ENCODE measurements around the gene FDX2. TPM values are rescaled to one million over a fixed set of nuclear protein-coding genes. Genes with fewer than 3 reads are reported as not detected.

Gene FDX2
- total RNA-seq, 3 donors from 2014 or later (not counting 1 experiment from before 2014, with no cell fraction given) = 1.7 to 4.1 (median 4.0) TPM

DNA sequence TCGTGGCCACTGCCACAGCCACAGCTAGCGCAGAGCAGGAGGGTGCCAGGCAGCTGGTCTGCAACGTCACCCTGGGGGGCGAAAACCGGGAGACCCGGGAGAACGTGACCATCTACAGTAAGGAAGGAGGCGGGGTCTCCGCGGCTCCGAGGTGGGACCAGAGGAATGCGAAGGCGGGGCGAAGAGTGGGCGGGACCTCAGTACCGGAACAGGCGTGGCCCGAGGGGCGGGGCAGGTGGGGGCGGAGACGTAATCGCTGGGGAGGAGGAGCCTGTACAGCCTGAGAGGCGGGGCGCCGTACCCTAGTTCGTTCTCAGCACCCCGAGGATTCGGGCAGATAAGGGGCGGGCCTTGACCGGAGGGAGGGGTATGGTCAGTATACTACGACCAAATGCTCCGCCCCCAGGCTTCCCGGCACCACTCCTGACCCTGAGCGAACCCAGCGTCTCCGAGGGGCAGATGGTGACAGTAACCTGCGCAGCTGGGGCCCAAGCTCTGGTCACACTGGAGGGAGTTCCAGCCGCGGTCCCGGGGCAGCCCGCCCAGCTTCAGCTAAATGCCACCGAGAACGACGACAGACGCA lies 23.5 kb downstream of the FDX2 start:
- Histone ChIP-seq H3K27me3 (ENCODE audit: control insufficient read depth, insufficient read depth, low read length) (peaks cover 63% of the 10 kb centered on the region), H3K4me3 (ENCODE audit: low read length) (peak overlapping the region; percentile 15), H3K9me3 (ENCODE audit: control insufficient read depth, insufficient read depth, low read length) (no peaks in the 10 kb centered on the region), H3K4me1 (ENCODE audit: control insufficient read depth, insufficient read depth, low read length) (peaks cover 90% of the 10 kb centered on the region), H3K36me3 (ENCODE audit: control insufficient read depth, insufficient read depth, low read length) (no peaks in the 10 kb centered on the region), H3K27ac (ENCODE audit: low read length) (no peak overlapping the region)
- H3K27ac Mint-ChIP-seq = peak overlapping the region; percentile 63 to 71
- H3K36me3 Mint-ChIP-seq = no peaks in the 10 kb centered on the region
- ATAC-seq (peak; percentile 52 to 70 (median 59)), DNase-seq (peak; percentile 75 to 77)
- intact Hi-C loops (cut with micrococcal nuclease) = loop anchor here (5.0 kb wide), 1 partner anchor 220 kb away; no protein-coding TSS in a partner anchor
- H3K27me3 Mint-ChIP-seq (ENCODE audit: low read depth in 2 of 2) = peaks cover 7 to 40% of the 10 kb centered on the region in 2 donors
- no peak for TF ChIP-seq CTCF (IDR thresholded peaks at IDR 0.05)
- 3% methylated on average over 45 of the region's 45 CpGs for WGBS (ENCODE audit: insufficient coverage)
- peak overlapping the region; percentile 86 for H3K4me3 Mint-ChIP-seq
- peaks cover 49 to 68% of the 10 kb centered on the region in 2 donors for H3K4me1 Mint-ChIP-seq
- H3K9me3 Mint-ChIP-seq = no peaks in the 10 kb centered on the region

DNA sequence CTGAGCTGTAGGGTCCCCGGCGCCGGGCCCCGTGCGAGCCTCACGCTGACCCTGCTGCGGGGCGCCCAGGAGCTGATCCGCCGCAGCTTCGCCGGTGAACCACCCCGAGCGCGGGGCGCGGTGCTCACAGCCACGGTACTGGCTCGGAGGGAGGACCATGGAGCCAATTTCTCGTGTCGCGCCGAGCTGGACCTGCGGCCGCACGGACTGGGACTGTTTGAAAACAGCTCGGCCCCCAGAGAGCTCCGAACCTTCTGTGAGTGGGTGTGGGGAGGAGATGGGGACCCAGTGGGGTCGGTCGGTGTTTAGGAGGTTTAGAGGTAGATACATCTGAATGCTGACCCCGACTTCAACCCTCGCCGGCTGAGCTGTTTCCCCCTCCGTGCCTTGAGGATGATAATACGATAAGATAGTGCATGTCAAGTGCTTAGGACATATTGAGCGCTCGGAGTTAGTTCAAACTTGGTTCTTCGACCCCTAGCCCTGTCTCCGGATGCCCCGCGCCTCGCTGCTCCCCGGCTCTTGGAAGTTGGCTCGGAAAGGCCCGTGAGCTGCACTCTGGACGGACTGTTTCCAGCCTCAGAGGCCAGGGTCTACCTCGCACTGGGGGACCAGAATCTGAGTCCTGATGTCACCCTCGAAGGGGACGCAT lies 24.1 kb downstream of the FDX2 start:
- ATAC-seq = no peak

DNA sequence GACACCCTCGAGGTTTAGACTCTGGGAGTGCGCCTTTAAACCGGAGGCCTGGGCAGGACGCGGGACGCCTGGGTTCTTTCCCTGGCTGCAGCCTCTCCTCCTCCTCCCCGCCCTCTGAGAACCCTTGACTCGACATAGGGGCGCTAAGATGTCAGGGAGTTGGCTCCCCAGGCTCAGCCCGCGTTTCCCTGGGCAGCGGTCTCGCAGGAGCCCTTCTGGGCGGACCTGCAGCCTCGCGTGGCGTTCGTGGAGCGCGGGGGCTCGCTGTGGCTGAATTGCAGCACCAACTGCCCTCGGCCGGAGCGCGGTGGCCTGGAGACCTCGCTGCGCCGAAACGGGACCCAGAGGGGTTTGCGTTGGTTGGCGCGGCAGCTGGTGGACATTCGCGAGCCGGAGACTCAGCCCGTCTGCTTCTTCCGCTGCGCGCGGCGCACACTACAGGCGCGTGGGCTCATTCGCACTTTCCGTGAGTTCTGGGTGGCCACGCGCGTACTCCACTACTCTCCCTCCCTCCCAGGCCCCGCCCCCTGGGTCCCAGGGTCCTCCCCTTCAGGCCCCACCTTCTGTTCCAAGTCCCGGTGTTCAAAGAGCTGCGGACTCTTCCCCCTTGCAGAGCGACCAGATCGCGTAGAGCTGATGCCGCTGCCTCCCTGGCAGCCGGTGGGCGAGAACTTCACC lies 24.8 kb downstream of the FDX2 start:
- ATAC-seq (peak; percentile 17 to 31 (median 17)), DNase-seq (peak; percentile 43 to 74)
- WGBS (ENCODE audit: insufficient coverage) = under 1% methylated on average over 57 of the region's 57 CpGs
- intact Hi-C loops (cut with micrococcal nuclease) = loop anchor here (2.0 to 5.0 kb wide), 2 partner anchors 20 to 221 kb away; partner anchors contain the start of gene ICAM1
- H3K27me3 ChIP-seq (ENCODE audit: control insufficient read depth, insufficient read depth, low read length) = peaks cover 65% of the 10 kb centered on the region
- no peaks in the 10 kb centered on the region for H3K9me3 Mint-ChIP-seq
- H3K36me3 ChIP-seq (ENCODE audit: control insufficient read depth, insufficient read depth, low read length) = peaks cover 1% of the 10 kb centered on the region
- H3K27me3 Mint-ChIP-seq (ENCODE audit: low read depth in 2 of 2) = peaks cover 7 to 40% of the 10 kb centered on the region in 2 donors
- H3K4me1 Mint-ChIP-seq = peaks cover 49 to 79% of the 10 kb centered on the region in 2 donors
- no peak for TF ChIP-seq CTCF (IDR thresholded peaks at IDR 0.05)
- no peaks in the 10 kb centered on the region for H3K9me3 ChIP-seq (ENCODE audit: control insufficient read depth, insufficient read depth, low read length)
- peak overlapping the region; percentile 63 to 71 for H3K27ac Mint-ChIP-seq
- peaks cover 99% of the 10 kb centered on the region for H3K4me1 ChIP-seq (ENCODE audit: control insufficient read depth, insufficient read depth, low read length)
- H3K4me3 ChIP-seq (ENCODE audit: low read length) = peak overlapping the region; percentile 15
- peak overlapping the region; percentile 86 for H3K4me3 Mint-ChIP-seq
- no peak overlapping the region for H3K27ac ChIP-seq (ENCODE audit: low read length)
- no peaks in the 10 kb centered on the region for H3K36me3 Mint-ChIP-seq

More for the DNA sequence above, 24.1 kb downstream of the FDX2 start:
- H3K27ac ChIP-seq (ENCODE audit: low read length) = no peak overlapping the region
- peak overlapping the region; percentile 15 for H3K4me3 ChIP-seq (ENCODE audit: low read length)
- peaks cover 96% of the 10 kb centered on the region for H3K4me1 ChIP-seq (ENCODE audit: control insufficient read depth, insufficient read depth, low read length)
- peaks cover 49 to 74% of the 10 kb centered on the region in 2 donors for H3K4me1 Mint-ChIP-seq
- no peak for TF ChIP-seq CTCF (IDR thresholded peaks at IDR 0.05)
- intact Hi-C loops (cut with micrococcal nuclease) = loop anchor here (2.0 to 5.0 kb wide), 2 partner anchors 21 to 221 kb away; partner anchors contain the start of gene ICAM1
- no peaks in the 10 kb centered on the region for H3K36me3 Mint-ChIP-seq
- H3K27ac Mint-ChIP-seq = peak overlapping the region; percentile 63 to 71
- 2% methylated on average over 49 of the region's 49 CpGs for WGBS (ENCODE audit: insufficient coverage)
- no peaks in the 10 kb centered on the region for H3K36me3 ChIP-seq (ENCODE audit: control insufficient read depth, insufficient read depth, low read length)
- H3K9me3 Mint-ChIP-seq = no peaks in the 10 kb centered on the region
- H3K27me3 ChIP-seq (ENCODE audit: control insufficient read depth, insufficient read depth, low read length) = peaks cover 65% of the 10 kb centered on the region
- no peaks in the 10 kb centered on the region for H3K9me3 ChIP-seq (ENCODE audit: control insufficient read depth, insufficient read depth, low read length)
- peak; percentile 34 to 48 for DNase-seq
- peaks cover 7 to 40% of the 10 kb centered on the region in 2 donors for H3K27me3 Mint-ChIP-seq (ENCODE audit: low read depth in 2 of 2)
- peak overlapping the region; percentile 86 for H3K4me3 Mint-ChIP-seq

All from natural killer cell (primary cell).